Measurements from ENCODE around the gene JMJD1C. TPM values are rescaled to one million over a fixed set of nuclear protein-coding genes. Genes with fewer than 3 reads are reported as not detected.

JMJD1C gene
- total and polyA plus RNA-seq, 2 donors (not counting 3 experiments of a cell fraction or from before 2014, with no cell fraction given), result 32.1 to 97.1 TPM

DNA sequence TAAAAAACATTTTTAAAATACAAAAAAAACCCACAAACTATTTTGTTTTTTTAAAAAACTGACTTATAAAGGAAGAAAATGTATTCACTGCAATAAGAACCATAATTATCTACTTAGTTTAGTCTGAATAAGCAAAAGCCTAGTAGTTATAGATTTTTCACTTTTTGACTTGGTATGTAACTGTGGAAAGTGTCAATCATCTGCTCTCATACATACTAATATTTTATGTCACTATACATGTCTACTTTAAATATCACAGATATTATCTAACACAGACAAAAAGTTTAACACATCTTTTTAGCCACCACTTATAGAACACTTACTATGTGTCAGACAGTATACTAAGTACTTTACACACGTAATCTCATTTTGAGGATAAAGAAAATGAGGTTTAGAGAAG lies 3.2 kb upstream of the JMJD1C start:
- ChIA-PET POLR2A (no interaction called here), CTCF (no interaction called here)
- dilution Hi-C loops (cut with MboI; ENCODE audit: extremely low pct_ligation_motif_present, low sequenced_read_pairs) (no loop called here), intact Hi-C loops (cut with micrococcal nuclease) (loop anchor here (5.0 kb wide), 2 partner anchors 103 to 262 kb away; no protein-coding TSS in a partner anchor)
- H2AFZ ChIP-seq (ENCODE audit: low read depth, low read length), result no peak overlapping the region
- H3K79me2 ChIP-seq (ENCODE audit: control insufficient read depth, insufficient read depth, low read length), result peaks cover 53% of the 10 kb centered on the region
- no peak for FAIRE-seq
- H3K27me3 ChIP-seq (ENCODE audit: control insufficient read depth in 2 of 2, insufficient read depth in 2 of 2, low read length in 2 of 2), result no peaks in the 10 kb centered on the region
- no peak overlapping the region for H3K4me3 ChIP-seq (replicated peaks in 1 of 3; ENCODE audit: insufficient read depth in 1 of 3, low read depth in 1 of 3, low read length in 3 of 3)
- H3K36me3 ChIP-seq (ENCODE audit: control insufficient read depth in 2 of 2, extremely low read depth in 1 of 2, insufficient read depth in 2 of 2, low read length in 2 of 2), result no peaks in the 10 kb centered on the region
- peaks cover 5% of the 10 kb centered on the region for H3K4me1 ChIP-seq (ENCODE audit: control insufficient read depth, extremely low read depth, insufficient read depth, low read length)
- H3K9me3 ChIP-seq (replicated peaks; ENCODE audit: control insufficient read depth, insufficient read depth, low read length), result no peaks in the 10 kb centered on the region
- no peak overlapping the region for H3K27ac ChIP-seq (ENCODE audit: insufficient read depth, low read depth, low read length)
- no peaks in the 10 kb centered on the region for H3K9me1 ChIP-seq (replicated peaks; ENCODE audit: control insufficient read depth, extremely low read depth, insufficient read depth, low read length)
- BruUV-seq (replicated peaks), result no TSS peak
- no peak for DNase-seq (ENCODE audit: low read depth, low spot score)
- H3K9ac ChIP-seq (replicated peaks; ENCODE audit: extremely low read depth, insufficient read depth, low read length), result no peak overlapping the region
- no peaks in the 10 kb centered on the region for H4K20me1 ChIP-seq (replicated peaks; ENCODE audit: control insufficient read depth, extremely low read depth, insufficient read depth, low read length)
- H3K4me2 ChIP-seq (ENCODE audit: insufficient read depth, low read length), result no peak overlapping the region
- TF ChIP-seq, protein P1, sequence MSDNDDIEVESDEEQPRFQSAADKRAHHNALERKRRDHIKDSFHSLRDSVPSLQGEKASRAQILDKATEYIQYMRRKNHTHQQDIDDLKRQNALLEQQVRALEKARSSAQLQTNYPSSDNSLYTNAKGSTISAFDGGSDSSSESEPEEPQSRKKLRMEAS (IDR thresholded peaks at IDR 0.05; ENCODE audit: insufficient read depth, insufficient read length), result no peak
- TF ChIP-seq POLR2A (IDR thresholded peaks at IDR 0.05; ENCODE audit: low read depth, low read length), result no peak
- TF ChIP-seq FOS (IDR thresholded peaks at IDR 0.05; ENCODE audit: borderline replicate concordance, insufficient read depth, low read length), result no peak
- no peak for TF ChIP-seq POLR2AphosphoS5 (IDR thresholded peaks at IDR 0.05; ENCODE audit: insufficient read depth, low read depth, low read length)

DNA sequence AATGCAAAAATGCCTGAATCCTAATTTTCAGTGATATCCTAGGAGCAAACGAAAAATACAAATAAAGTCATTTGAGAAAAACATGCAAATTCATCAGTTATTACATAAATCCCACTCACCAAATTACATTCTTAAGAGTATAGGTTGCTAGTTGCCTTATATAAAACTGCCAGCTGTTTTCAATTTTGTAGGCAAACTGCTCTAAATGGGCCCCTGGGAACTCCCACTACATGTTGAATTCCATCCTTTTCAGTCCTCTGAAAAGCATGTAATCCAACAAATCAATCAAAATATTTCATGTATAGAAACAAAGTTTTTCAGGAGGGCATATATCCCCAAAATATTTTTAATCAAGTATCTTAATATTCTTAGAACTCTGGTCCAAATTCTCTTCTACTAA lies 2.1 kb upstream of the JMJD1C start:
- H3K79me2 ChIP-seq (ENCODE audit: control insufficient read depth, insufficient read depth, low read length), result peaks cover 58% of the 10 kb centered on the region
- no peak overlapping the region for H3K27ac ChIP-seq (ENCODE audit: insufficient read depth, low read depth, low read length)
- no peaks in the 10 kb centered on the region for H4K20me1 ChIP-seq (replicated peaks; ENCODE audit: control insufficient read depth, extremely low read depth, insufficient read depth, low read length)
- TF ChIP-seq POLR2A (IDR thresholded peaks at IDR 0.05; ENCODE audit: low read depth, low read length), result no peak
- TF ChIP-seq GATA2 (IDR thresholded peaks at IDR 0.05; ENCODE audit: insufficient read depth, insufficient read length, low read depth, low read length), result no peak
- no peak for TF ChIP-seq FOS (IDR thresholded peaks at IDR 0.05; ENCODE audit: borderline replicate concordance, insufficient read depth, low read length)
- TF ChIP-seq, protein P2, sequence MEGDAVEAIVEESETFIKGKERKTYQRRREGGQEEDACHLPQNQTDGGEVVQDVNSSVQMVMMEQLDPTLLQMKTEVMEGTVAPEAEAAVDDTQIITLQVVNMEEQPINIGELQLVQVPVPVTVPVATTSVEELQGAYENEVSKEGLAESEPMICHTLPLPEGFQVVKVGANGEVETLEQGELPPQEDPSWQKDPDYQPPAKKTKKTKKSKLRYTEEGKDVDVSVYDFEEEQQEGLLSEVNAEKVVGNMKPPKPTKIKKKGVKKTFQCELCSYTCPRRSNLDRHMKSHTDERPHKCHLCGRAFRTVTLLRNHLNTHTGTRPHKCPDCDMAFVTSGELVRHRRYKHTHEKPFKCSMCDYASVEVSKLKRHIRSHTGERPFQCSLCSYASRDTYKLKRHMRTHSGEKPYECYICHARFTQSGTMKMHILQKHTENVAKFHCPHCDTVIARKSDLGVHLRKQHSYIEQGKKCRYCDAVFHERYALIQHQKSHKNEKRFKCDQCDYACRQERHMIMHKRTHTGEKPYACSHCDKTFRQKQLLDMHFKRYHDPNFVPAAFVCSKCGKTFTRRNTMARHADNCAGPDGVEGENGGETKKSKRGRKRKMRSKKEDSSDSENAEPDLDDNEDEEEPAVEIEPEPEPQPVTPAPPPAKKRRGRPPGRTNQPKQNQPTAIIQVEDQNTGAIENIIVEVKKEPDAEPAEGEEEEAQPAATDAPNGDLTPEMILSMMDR (IDR thresholded peaks at IDR 0.05; ENCODE audit: extremely low read depth in 1 of 2, insufficient read depth in 1 of 2, low read depth in 1 of 2, low read length in 2 of 2), result no peak
- no peak for TF ChIP-seq MYC (IDR thresholded peaks at IDR 0.05; ENCODE audit: low read depth, low read length)
- H3K4me2 ChIP-seq (ENCODE audit: insufficient read depth, low read length), result no peak overlapping the region
- H2AFZ ChIP-seq (ENCODE audit: low read depth, low read length), result no peak overlapping the region
- peaks cover 5% of the 10 kb centered on the region for H3K4me1 ChIP-seq (ENCODE audit: control insufficient read depth, extremely low read depth, insufficient read depth, low read length)
- CTCF ChIA-PET, result interaction anchor here (1.0 kb wide), 1 partner anchor 252 kb away, joined by 3 read pairs; no protein-coding TSS in a partner anchor
- intact Hi-C loops (cut with micrococcal nuclease) (loop anchor here (2.0 to 5.0 kb wide), 3 partner anchors 55 to 261 kb away; no protein-coding TSS in a partner anchor), dilution Hi-C loops (cut with MboI; ENCODE audit: extremely low pct_ligation_motif_present, low sequenced_read_pairs) (no loop called here)
- H3K36me3 ChIP-seq (ENCODE audit: control insufficient read depth in 2 of 2, extremely low read depth in 1 of 2, insufficient read depth in 2 of 2, low read length in 2 of 2), result no peaks in the 10 kb centered on the region
- no peaks in the 10 kb centered on the region for H3K9me3 ChIP-seq (replicated peaks; ENCODE audit: control insufficient read depth, insufficient read depth, low read length)
- POLR2A ChIA-PET, result no interaction called here
- no peaks in the 10 kb centered on the region for H3K9me1 ChIP-seq (replicated peaks; ENCODE audit: control insufficient read depth, extremely low read depth, insufficient read depth, low read length)
- no TSS peak for BruUV-seq (replicated peaks)
- no peak for DNase-seq (ENCODE audit: low read depth, low spot score)
- no peak overlapping the region for H3K9ac ChIP-seq (replicated peaks; ENCODE audit: extremely low read depth, insufficient read depth, low read length)
- H3K27me3 ChIP-seq (ENCODE audit: control insufficient read depth in 2 of 2, insufficient read depth in 2 of 2, low read length in 2 of 2), result no peaks in the 10 kb centered on the region
- H3K4me3 ChIP-seq (replicated peaks in 1 of 3; ENCODE audit: insufficient read depth in 1 of 3, low read depth in 1 of 3, low read length in 3 of 3), result no peak overlapping the region
- no peak for FAIRE-seq

Measured in endothelial cell of umbilical vein (primary cell).